ENCODE data around the gene ATP7B.

Gene ATP7B

GRCh38 chr13:51905787-51906186, 105.5 kb downstream of the ATP7B start:
- no peaks in the 10 kb centered on the region for H3K9me3 ChIP-seq (ENCODE audit: control insufficient read depth, low read length)
- peaks cover 3% of the 10 kb centered on the region for H3K4me1 ChIP-seq (ENCODE audit: control insufficient read depth, insufficient read depth, low read length)
- no peaks in the 10 kb centered on the region for H3K27me3 ChIP-seq (ENCODE audit: control insufficient read depth, insufficient read depth, low read length, poor library complexity, severe bottlenecking)
- WGBS, 2 experiments: 92 to 95% methylated on average over 6 of the region's 6 CpGs
- H3K4me3 ChIP-seq (ENCODE audit: insufficient read depth, low read depth, low read length): no peak overlapping the region
- H3K27ac ChIP-seq (ENCODE audit: insufficient read depth, low read depth, low read length, poor library complexity, severe bottlenecking): no peak overlapping the region
- H3K36me3 ChIP-seq (ENCODE audit: control insufficient read depth, insufficient read depth, low read length): no peaks in the 10 kb centered on the region

- H3K27ac ChIP-seq (ENCODE audit: insufficient read depth, low read depth, low read length, poor library complexity, severe bottlenecking): no peak overlapping the region
- no peaks in the 10 kb centered on the region for H3K36me3 ChIP-seq (ENCODE audit: control insufficient read depth, insufficient read depth, low read length)
- no peaks in the 10 kb centered on the region for H3K9me3 ChIP-seq (ENCODE audit: control insufficient read depth, low read length)
- no peaks in the 10 kb centered on the region for H3K27me3 ChIP-seq (ENCODE audit: control insufficient read depth, insufficient read depth, low read length, poor library complexity, severe bottlenecking)
- no peak overlapping the region for H3K4me3 ChIP-seq (ENCODE audit: insufficient read depth, low read depth, low read length)
- WGBS, 2 experiments: 93 to 94% methylated on average over 4 of the region's 4 CpGs
- peaks cover 3% of the 10 kb centered on the region for H3K4me1 ChIP-seq (ENCODE audit: control insufficient read depth, insufficient read depth, low read length)
Observed at GRCh38 chr13:51902776-51903175, 108.5 kb downstream of the ATP7B start.

GRCh38 chr13:51900471-51900870, 110.8 kb downstream of the ATP7B start:
- Histone ChIP-seq H3K27ac (ENCODE audit: insufficient read depth, low read depth, low read length, poor library complexity, severe bottlenecking) (no peak overlapping the region), H3K27me3 (ENCODE audit: control insufficient read depth, insufficient read depth, low read length, poor library complexity, severe bottlenecking) (no peaks in the 10 kb centered on the region), H3K4me1 (ENCODE audit: control insufficient read depth, insufficient read depth, low read length) (peaks cover 3% of the 10 kb centered on the region), H3K36me3 (ENCODE audit: control insufficient read depth, insufficient read depth, low read length) (no peaks in the 10 kb centered on the region), H3K4me3 (ENCODE audit: insufficient read depth, low read depth, low read length) (no peak overlapping the region), H3K9me3 (ENCODE audit: control insufficient read depth, low read length) (no peaks in the 10 kb centered on the region)
- WGBS, 2 experiments: 83% methylated on average over 1 of the region's 1 CpG; no CpG with 5 or more reads in 1 of the 2 experiments

- Histone ChIP-seq H3K27me3 (ENCODE audit: control insufficient read depth, insufficient read depth, low read length, poor library complexity, severe bottlenecking) (no peaks in the 10 kb centered on the region), H3K4me3 (ENCODE audit: insufficient read depth, low read depth, low read length) (no peak overlapping the region), H3K36me3 (ENCODE audit: control insufficient read depth, insufficient read depth, low read length) (no peaks in the 10 kb centered on the region), H3K9me3 (ENCODE audit: control insufficient read depth, low read length) (no peaks in the 10 kb centered on the region), H3K27ac (ENCODE audit: insufficient read depth, low read depth, low read length, poor library complexity, severe bottlenecking) (no peak overlapping the region), H3K4me1 (ENCODE audit: control insufficient read depth, insufficient read depth, low read length) (no peaks in the 10 kb centered on the region)
- WGBS, 2 experiments: 60 to 68% methylated on average over 7 to 9 of the region's 9 CpGs
Observed at GRCh38 chr13:51895906-51896888, 115.1 kb downstream of the ATP7B start.

GRCh38 chr13:51894239-51894638, 117.0 kb downstream of the ATP7B start:
- no peaks in the 10 kb centered on the region for H3K27me3 ChIP-seq (ENCODE audit: control insufficient read depth, insufficient read depth, low read length, poor library complexity, severe bottlenecking)
- H3K36me3 ChIP-seq (ENCODE audit: control insufficient read depth, insufficient read depth, low read length): no peaks in the 10 kb centered on the region
- H3K27ac ChIP-seq (ENCODE audit: insufficient read depth, low read depth, low read length, poor library complexity, severe bottlenecking): no peak overlapping the region
- 88 to 90% methylated on average over 4 of the region's 4 CpGs for WGBS, 2 experiments
- H3K4me1 ChIP-seq (ENCODE audit: control insufficient read depth, insufficient read depth, low read length): no peaks in the 10 kb centered on the region
- H3K9me3 ChIP-seq (ENCODE audit: control insufficient read depth, low read length): no peaks in the 10 kb centered on the region
- no peak overlapping the region for H3K4me3 ChIP-seq (ENCODE audit: insufficient read depth, low read depth, low read length)

- Histone ChIP-seq H3K27ac (ENCODE audit: insufficient read depth, low read depth, low read length, poor library complexity, severe bottlenecking) (no peak overlapping the region), H3K4me1 (ENCODE audit: control insufficient read depth, insufficient read depth, low read length) (no peaks in the 10 kb centered on the region), H3K9me3 (ENCODE audit: control insufficient read depth, low read length) (no peaks in the 10 kb centered on the region), H3K36me3 (ENCODE audit: control insufficient read depth, insufficient read depth, low read length) (no peaks in the 10 kb centered on the region), H3K27me3 (ENCODE audit: control insufficient read depth, insufficient read depth, low read length, poor library complexity, severe bottlenecking) (no peaks in the 10 kb centered on the region), H3K4me3 (ENCODE audit: insufficient read depth, low read depth, low read length) (no peak overlapping the region)
- WGBS, 2 experiments: 68% methylated on average over 3 of the region's 3 CpGs
Observed at GRCh38 chr13:51892657-51893056, 118.6 kb downstream of the ATP7B start.

- 73 to 77% methylated on average over 2 of the region's 2 CpGs for WGBS, 2 experiments
- Histone ChIP-seq H3K36me3 (ENCODE audit: control insufficient read depth, insufficient read depth, low read length) (no peaks in the 10 kb centered on the region), H3K9me3 (ENCODE audit: control insufficient read depth, low read length) (no peaks in the 10 kb centered on the region), H3K27ac (ENCODE audit: insufficient read depth, low read depth, low read length, poor library complexity, severe bottlenecking) (no peak overlapping the region), H3K27me3 (ENCODE audit: control insufficient read depth, insufficient read depth, low read length, poor library complexity, severe bottlenecking) (no peaks in the 10 kb centered on the region), H3K4me1 (ENCODE audit: control insufficient read depth, insufficient read depth, low read length) (no peaks in the 10 kb centered on the region), H3K4me3 (ENCODE audit: insufficient read depth, low read depth, low read length) (no peak overlapping the region)
Observed at GRCh38 chr13:51887468-51887867, 123.8 kb downstream of the ATP7B start.

- H3K27ac ChIP-seq (ENCODE audit: insufficient read depth, low read depth, low read length, poor library complexity, severe bottlenecking): no peak overlapping the region
- no peaks in the 10 kb centered on the region for H3K36me3 ChIP-seq (ENCODE audit: control insufficient read depth, insufficient read depth, low read length)
- H3K9me3 ChIP-seq (ENCODE audit: control insufficient read depth, low read length): no peaks in the 10 kb centered on the region
- H3K4me3 ChIP-seq (ENCODE audit: insufficient read depth, low read depth, low read length): no peak overlapping the region
- H3K4me1 ChIP-seq (ENCODE audit: control insufficient read depth, insufficient read depth, low read length): no peaks in the 10 kb centered on the region
- no peaks in the 10 kb centered on the region for H3K27me3 ChIP-seq (ENCODE audit: control insufficient read depth, insufficient read depth, low read length, poor library complexity, severe bottlenecking)
- WGBS, 2 experiments: 99 to 100% methylated on average over 2 of the region's 2 CpGs
Observed at GRCh38 chr13:51885651-51886050, 125.6 kb downstream of the ATP7B start.

- Histone ChIP-seq H3K9me3 (ENCODE audit: control insufficient read depth, low read length) (no peaks in the 10 kb centered on the region), H3K36me3 (ENCODE audit: control insufficient read depth, insufficient read depth, low read length) (no peaks in the 10 kb centered on the region), H3K4me1 (ENCODE audit: control insufficient read depth, insufficient read depth, low read length) (no peaks in the 10 kb centered on the region), H3K27ac (ENCODE audit: insufficient read depth, low read depth, low read length, poor library complexity, severe bottlenecking) (no peak overlapping the region), H3K27me3 (ENCODE audit: control insufficient read depth, insufficient read depth, low read length, poor library complexity, severe bottlenecking) (no peaks in the 10 kb centered on the region), H3K4me3 (ENCODE audit: insufficient read depth, low read depth, low read length) (no peak overlapping the region)
- 76% methylated on average over 5 of the region's 5 CpGs for WGBS, 2 experiments
Observed at GRCh38 chr13:51883226-51883600, 128.0 kb downstream of the ATP7B start.

Measured in ectodermal cell (in vitro differentiated cells).